ENCODE results near the gene CAVIN1.
"Not testable (repeated sequence)": the region's sequence is repeated elsewhere in the genome, so short reads cannot be mapped to it uniquely, and the experiment has no call there.

The CAVIN1 gene

DNA sequence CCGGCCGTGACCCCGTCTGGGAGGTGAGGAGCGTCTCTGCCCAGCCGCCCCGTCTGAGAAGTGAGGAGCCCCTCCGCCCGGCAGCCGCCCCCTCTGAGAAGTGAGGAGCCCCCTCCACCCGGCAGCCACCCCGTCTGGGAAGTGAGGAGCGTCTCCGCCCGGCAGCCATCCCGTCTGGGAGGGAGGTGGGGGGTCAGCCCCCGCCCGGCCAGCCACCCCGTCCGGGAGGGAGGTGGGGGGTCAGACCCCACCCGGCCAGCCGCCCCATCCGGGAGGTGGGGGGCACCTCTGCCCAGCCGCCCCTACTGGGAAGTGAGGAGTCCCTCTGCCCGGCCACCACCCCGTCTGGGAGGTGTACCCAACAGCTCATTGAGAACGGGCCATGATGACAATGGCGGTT, 26.1 kb upstream of the CAVIN1 start:
- not testable (repeated sequence) for H3K27ac Mint-ChIP-seq; H3K27me3 Mint-ChIP-seq; H3K4me1 Mint-ChIP-seq (ENCODE audit: low read depth); H3K4me3 Mint-ChIP-seq; H3K9me3 Mint-ChIP-seq (ENCODE audit: low read depth); H3K36me3 Mint-ChIP-seq

- no peak overlapping the region for H3K27ac Mint-ChIP-seq
- H3K27me3 Mint-ChIP-seq = no peaks in the 10 kb centered on the region
- peaks cover 3% of the 10 kb centered on the region for H3K4me1 Mint-ChIP-seq (ENCODE audit: low read depth)
- no peaks in the 10 kb centered on the region for H3K9me3 Mint-ChIP-seq (ENCODE audit: low read depth)
- no peaks in the 10 kb centered on the region for H3K36me3 Mint-ChIP-seq
- H3K4me3 Mint-ChIP-seq = no peak overlapping the region
Measured at GRCh38 chr17:42442196-42442565, 19.1 kb upstream of the CAVIN1 start.

DNA sequence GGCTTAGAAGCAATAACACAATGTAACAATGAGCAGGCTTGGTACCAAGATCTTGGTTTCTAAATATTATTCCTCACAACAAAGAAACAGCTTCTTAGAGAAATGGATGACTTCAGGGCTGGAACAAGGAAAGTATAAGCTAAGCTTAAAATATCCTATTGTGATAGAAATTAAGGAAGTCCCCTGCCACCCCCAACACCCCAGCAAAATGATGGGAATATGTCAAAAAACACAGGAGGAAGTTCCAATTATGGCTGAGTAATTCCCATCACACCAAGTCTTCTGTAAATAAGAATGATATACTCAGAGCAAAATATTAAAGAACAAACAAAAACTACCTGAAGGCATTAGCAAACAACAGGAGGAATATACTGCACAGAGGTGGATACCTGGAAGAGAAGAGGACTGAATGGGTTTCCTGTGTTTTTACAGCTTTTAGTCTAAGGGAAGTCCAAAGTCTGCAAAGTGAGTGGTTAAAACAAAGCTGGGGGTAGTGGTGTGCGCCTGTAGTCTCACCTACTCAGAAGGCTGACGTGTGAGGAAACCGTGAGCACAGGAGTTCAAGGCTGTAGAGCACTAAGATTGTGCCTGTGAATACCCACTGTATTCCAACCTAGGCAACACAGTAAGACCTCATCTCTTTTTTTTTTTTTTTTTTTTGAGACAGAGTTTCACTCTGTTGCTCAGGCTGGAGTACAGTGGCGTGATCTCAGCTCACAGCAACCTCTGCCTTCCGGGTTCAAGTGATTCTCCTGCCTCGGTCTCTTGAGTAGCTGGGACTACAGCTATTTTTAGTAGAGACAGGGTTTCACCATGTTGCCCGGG, 18.5 kb upstream of the CAVIN1 start:
- H3K27me3 Mint-ChIP-seq = no peaks in the 10 kb centered on the region

GRCh38 chr17:42438600-42439567, 15.8 kb upstream of the CAVIN1 start:
- no peaks in the 10 kb centered on the region for H3K9me3 Mint-ChIP-seq (ENCODE audit: low read depth)
- H3K4me3 Mint-ChIP-seq = no peak overlapping the region
- H3K27me3 Mint-ChIP-seq = no peaks in the 10 kb centered on the region
- H3K36me3 Mint-ChIP-seq = no peaks in the 10 kb centered on the region
- H3K4me1 Mint-ChIP-seq (ENCODE audit: low read depth) = peaks cover 3% of the 10 kb centered on the region
- no peak overlapping the region for H3K27ac Mint-ChIP-seq

More for the DNA sequence above, 18.5 kb upstream of the CAVIN1 start:
- H3K4me3 Mint-ChIP-seq = no peak overlapping the region
- no peaks in the 10 kb centered on the region for H3K9me3 Mint-ChIP-seq (ENCODE audit: low read depth)
- no peaks in the 10 kb centered on the region for H3K36me3 Mint-ChIP-seq
- peaks cover 3% of the 10 kb centered on the region for H3K4me1 Mint-ChIP-seq (ENCODE audit: low read depth)
- no peak overlapping the region for H3K27ac Mint-ChIP-seq

- no peak overlapping the region for H3K4me3 Mint-ChIP-seq
- no peaks in the 10 kb centered on the region for H3K9me3 Mint-ChIP-seq (ENCODE audit: low read depth)
- no peaks in the 10 kb centered on the region for H3K27me3 Mint-ChIP-seq
- peaks cover under 1% of the 10 kb centered on the region for H3K4me1 Mint-ChIP-seq (ENCODE audit: low read depth)
- no peaks in the 10 kb centered on the region for H3K36me3 Mint-ChIP-seq
- H3K27ac Mint-ChIP-seq = no peak overlapping the region
Measured at GRCh38 chr17:42436391-42436790, 13.3 kb upstream of the CAVIN1 start.

- no peaks in the 10 kb centered on the region for H3K36me3 Mint-ChIP-seq
- no peak overlapping the region for H3K27ac Mint-ChIP-seq
- H3K4me1 Mint-ChIP-seq (ENCODE audit: low read depth) = no peaks in the 10 kb centered on the region
- H3K4me3 Mint-ChIP-seq = no peak overlapping the region
- no peaks in the 10 kb centered on the region for H3K27me3 Mint-ChIP-seq
- no peaks in the 10 kb centered on the region for H3K9me3 Mint-ChIP-seq (ENCODE audit: low read depth)
Measured at GRCh38 chr17:42431758-42432161, 8.7 kb upstream of the CAVIN1 start.

DNA sequence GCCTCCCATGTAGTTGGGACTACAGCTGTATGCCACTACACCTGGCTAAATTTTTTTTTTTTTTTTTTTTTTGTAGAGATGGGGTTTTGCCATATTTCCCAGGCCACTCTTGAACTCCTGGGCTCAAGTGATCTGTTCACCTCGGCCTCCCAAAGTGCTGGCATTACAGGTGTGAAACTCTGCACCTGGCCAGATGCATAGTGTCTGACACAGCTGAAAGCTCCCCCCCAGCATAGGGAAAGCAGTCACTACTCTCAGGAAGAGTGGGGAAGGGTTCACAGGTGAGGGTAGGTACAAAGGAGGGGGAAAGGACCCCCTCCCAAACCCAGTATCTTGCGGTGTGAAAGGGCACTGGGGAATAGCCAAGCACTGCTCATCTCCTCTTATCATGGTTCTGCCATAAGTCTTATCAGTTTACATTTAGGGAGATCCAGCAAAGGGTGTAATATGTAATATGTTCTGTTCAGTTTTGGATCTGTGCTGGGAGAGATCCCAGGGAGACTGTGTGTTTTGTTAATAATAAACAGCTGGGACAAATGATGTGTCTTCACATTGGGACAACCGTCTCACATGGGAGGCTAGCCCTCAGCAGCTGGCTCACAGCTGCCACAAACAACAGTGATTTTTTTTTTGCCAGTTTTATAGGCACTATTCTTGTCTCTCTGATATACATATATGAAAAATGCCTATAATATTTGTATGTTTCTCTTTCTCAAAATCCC, 6.8 kb upstream of the CAVIN1 start:
- Mint-ChIP-seq H3K36me3 (no peaks in the 10 kb centered on the region), H3K27ac (no peak overlapping the region), H3K4me1 (ENCODE audit: low read depth) (no peaks in the 10 kb centered on the region), H3K9me3 (ENCODE audit: low read depth) (no peaks in the 10 kb centered on the region), H3K4me3 (no peak overlapping the region), H3K27me3 (peaks cover 2% of the 10 kb centered on the region)

GRCh38 chr17:42428141-42428944, 5.3 kb upstream of the CAVIN1 start:
- Mint-ChIP-seq H3K27me3 (peaks cover 2% of the 10 kb centered on the region), H3K4me1 (ENCODE audit: low read depth) (no peaks in the 10 kb centered on the region)

DNA sequence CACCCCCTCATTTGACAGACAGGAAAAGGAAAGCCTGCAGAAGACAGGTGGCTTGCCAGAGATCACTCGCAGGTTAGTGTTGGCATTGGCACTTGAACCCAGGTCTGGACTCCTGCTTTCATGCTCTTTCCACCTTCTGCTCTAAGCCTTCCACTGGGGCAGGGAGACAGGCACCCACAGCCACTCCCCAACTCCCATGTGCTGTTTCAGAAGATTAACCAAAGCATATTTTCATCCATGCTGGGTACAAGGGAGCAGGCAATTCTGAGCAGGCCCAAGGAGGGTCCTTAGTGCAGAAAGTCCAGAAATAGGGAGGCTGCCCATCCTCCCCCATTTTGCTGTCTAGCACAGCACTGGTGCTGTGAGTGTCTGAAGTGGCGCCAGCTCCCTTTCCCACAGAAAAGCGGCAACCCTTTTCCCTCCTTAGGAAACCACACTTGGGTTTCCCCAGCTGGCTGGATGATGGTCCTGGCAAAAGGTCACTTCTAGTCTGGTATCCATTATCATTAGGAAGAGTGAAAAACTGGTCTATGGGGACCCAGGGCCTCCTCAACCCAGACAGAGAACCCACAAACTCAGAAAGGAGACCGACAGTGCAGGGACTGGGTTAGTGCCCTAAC, 2.0 kb upstream of the CAVIN1 start:
- Mint-ChIP-seq H3K9me3 (ENCODE audit: low read depth) (no peaks in the 10 kb centered on the region), H3K36me3 (no peaks in the 10 kb centered on the region), H3K27me3 (peaks cover 4% of the 10 kb centered on the region), H3K4me3 (no peak overlapping the region), H3K27ac (no peak overlapping the region), H3K4me1 (ENCODE audit: low read depth) (peaks cover 16% of the 10 kb centered on the region)

More at GRCh38 chr17:42428141-42428944, 5.3 kb upstream of the CAVIN1 start:
- no peaks in the 10 kb centered on the region for H3K9me3 Mint-ChIP-seq (ENCODE audit: low read depth)
- H3K27ac Mint-ChIP-seq = no peak overlapping the region
- H3K4me3 Mint-ChIP-seq = no peak overlapping the region
- no peaks in the 10 kb centered on the region for H3K36me3 Mint-ChIP-seq

GRCh38 chr17:42423766-42424165, 710 bp upstream of the CAVIN1 start:
- Mint-ChIP-seq H3K4me3 (no peak overlapping the region), H3K36me3 (no peaks in the 10 kb centered on the region), H3K27me3 (peaks cover 4% of the 10 kb centered on the region), H3K9me3 (ENCODE audit: low read depth) (no peaks in the 10 kb centered on the region), H3K27ac (no peak overlapping the region), H3K4me1 (ENCODE audit: low read depth) (peaks cover 16% of the 10 kb centered on the region)

DNA sequence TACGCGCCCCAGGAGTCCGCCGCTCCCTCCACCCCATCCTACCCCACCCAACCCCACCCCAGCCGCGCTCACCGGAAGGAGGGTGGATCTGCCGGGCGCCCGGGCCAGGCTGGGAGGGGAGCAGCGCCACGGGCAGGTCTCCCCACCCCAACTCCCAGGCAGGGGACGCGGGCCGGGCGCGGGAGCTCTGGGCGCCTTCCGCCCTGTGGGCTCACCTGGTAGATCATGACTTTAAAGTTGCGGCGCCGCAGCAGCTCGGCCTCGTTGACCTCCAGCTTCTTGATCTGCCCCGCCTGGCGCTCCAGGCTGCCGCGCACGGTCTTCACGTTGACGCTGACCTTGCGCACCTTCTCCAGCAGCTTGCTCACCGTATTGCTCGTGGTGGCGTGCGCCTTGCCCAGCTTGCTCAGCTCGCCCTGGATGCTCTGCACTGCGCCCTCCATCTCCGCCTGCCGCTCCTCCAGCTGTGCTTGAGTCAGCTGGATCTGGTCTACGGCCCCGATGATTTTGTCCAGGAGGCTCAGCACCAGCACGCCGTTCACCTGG, 571 bp downstream of the CAVIN1 start:
- H3K9me3 Mint-ChIP-seq (ENCODE audit: low read depth) = no peaks in the 10 kb centered on the region
- peak overlapping the region; percentile 85 for H3K4me3 Mint-ChIP-seq
- peaks cover 4% of the 10 kb centered on the region for H3K27me3 Mint-ChIP-seq
- H3K27ac Mint-ChIP-seq = no peak overlapping the region
- H3K36me3 Mint-ChIP-seq = no peaks in the 10 kb centered on the region
- peaks cover 16% of the 10 kb centered on the region for H3K4me1 Mint-ChIP-seq (ENCODE audit: low read depth)

DNA sequence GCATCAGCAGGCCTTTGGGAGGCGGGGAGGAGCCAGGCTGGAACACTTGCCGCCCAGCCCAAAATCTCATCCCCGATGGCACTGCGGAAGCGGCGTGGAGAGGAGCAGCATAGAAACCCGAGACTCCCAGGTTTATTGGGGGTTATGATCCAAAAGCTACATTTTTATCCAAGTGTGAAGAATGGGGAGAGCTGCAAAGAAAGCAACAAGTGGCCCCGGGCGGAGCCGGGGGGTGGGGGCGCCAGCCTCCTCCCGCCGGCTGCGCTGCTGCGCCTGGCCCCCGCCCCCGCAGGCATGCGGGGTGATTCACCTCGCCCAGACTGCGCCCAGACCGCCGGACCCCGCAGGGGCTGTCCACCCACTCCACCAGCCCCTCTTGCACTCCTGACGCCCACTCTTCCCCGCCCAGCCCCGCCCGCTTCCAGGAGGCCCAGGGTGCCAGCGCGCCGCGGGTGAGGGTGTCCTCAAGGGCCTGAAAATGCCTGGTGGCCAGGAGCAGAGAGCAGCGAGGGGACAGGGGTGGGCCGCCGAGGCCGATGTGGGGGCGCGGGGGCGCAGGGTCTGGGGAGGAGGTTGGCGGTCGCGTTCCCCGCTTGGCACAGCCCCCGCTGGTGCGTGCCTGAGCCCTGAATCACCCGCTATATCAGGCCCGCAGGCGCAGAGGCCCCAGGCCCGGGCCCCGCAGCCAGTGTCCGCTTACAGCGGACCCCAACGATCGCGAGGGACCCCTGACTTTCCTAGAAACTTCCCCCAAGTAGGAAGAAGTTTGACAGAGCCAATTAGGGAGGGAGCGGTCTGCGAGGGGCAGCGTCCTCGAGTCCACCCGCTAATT, 1.3 kb downstream of the CAVIN1 start:
- Mint-ChIP-seq H3K9me3 (ENCODE audit: low read depth) (no peaks in the 10 kb centered on the region), H3K27me3 (peaks cover 4% of the 10 kb centered on the region), H3K36me3 (no peaks in the 10 kb centered on the region), H3K27ac (peak overlapping the region; percentile 50), H3K4me1 (ENCODE audit: low read depth) (peaks cover 16% of the 10 kb centered on the region), H3K4me3 (peak overlapping the region; percentile 80)

GRCh38 chr17:42421136-42421506, 1.9 kb downstream of the CAVIN1 start:
- Mint-ChIP-seq H3K9me3 (ENCODE audit: low read depth) (no peaks in the 10 kb centered on the region), H3K36me3 (no peaks in the 10 kb centered on the region), H3K27me3 (peaks cover 3% of the 10 kb centered on the region), H3K27ac (peak overlapping the region; percentile 50), H3K4me1 (ENCODE audit: low read depth) (peaks cover 16% of the 10 kb centered on the region), H3K4me3 (peak overlapping the region; percentile 77)

Data from activated naive CD8-positive, alpha-beta T cell (primary cell).